ENCODE data around the gene MX2. TPM values are rescaled to one million over a fixed set of nuclear protein-coding genes. Genes with fewer than 3 reads are reported as not detected.

The MX2 gene
- total and polyA plus RNA-seq, 12 donors: 0.44 to 31.3 (median 4.8) TPM

DNA sequence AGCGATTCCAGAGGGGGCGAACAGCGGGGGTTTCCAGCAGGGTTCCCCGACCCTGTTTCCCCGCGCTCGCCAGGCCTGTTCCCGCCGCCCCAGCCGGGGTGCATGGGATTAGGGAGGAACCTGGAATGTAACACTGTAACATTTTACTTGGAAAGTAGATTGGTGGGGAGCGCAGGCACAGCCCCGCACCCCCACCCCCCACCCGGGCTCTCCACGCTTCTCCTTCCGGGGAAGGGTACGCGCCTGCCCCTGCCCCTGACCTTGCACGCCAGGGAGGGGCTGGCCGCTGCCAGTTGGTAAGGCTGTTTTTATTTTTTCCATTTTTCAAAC, 44.8 kb upstream of the MX2 start:
- Histone ChIP-seq H3K36me3 (replicated peaks in 1 of 2) (no peaks in the 10 kb centered on the region), H3K9me3 (replicated peaks in 1 of 3) (no peaks in the 10 kb centered on the region), H3K4me3 (no peak overlapping the region), H3K4me1 (replicated peaks in 1 of 2) (no peaks in the 10 kb centered on the region), H3K27me3 (peaks cover 17% of the 10 kb centered on the region), H3K27ac (no peak overlapping the region)
- DNase-seq: no peak
- no peak for TF ChIP-seq POLR2A (IDR thresholded peaks at IDR 0.05)
- TF ChIP-seq, protein P1, sequence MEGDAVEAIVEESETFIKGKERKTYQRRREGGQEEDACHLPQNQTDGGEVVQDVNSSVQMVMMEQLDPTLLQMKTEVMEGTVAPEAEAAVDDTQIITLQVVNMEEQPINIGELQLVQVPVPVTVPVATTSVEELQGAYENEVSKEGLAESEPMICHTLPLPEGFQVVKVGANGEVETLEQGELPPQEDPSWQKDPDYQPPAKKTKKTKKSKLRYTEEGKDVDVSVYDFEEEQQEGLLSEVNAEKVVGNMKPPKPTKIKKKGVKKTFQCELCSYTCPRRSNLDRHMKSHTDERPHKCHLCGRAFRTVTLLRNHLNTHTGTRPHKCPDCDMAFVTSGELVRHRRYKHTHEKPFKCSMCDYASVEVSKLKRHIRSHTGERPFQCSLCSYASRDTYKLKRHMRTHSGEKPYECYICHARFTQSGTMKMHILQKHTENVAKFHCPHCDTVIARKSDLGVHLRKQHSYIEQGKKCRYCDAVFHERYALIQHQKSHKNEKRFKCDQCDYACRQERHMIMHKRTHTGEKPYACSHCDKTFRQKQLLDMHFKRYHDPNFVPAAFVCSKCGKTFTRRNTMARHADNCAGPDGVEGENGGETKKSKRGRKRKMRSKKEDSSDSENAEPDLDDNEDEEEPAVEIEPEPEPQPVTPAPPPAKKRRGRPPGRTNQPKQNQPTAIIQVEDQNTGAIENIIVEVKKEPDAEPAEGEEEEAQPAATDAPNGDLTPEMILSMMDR (IDR thresholded peaks at IDR 0.05): no peak
- intact Hi-C loops (cut with DNase I): no loop called here
- WGBS, 4 donors: 6 to 11% (median 11%) methylated on average over 15 to 19 of the region's 19 CpGs

DNA sequence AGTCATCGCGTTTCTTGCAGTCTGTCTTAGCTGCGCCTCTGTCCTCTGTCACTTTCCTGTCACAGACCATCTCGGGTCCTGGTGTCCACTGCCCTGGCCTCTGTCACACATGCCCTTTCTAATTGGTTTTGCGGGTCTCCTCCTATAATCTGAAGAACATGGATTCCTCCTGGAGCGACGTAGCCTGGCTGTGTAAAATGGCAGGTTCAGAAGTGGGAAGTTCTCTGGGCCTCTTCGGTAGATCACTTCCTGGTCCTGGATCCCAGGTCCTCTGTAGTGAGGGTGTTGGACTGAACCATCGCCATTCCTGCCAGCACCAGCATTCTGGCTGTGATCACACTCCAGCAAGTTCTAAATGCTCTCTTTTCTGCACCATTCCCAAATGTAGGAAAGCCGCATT, 44.4 kb upstream of the MX2 start:
- intact Hi-C loops (cut with DNase I): no loop called here
- WGBS, 4 donors: 74 to 79% (median 77%) methylated on average over 10 of the region's 10 CpGs
- Histone ChIP-seq H3K4me1 (replicated peaks in 1 of 2) (no peaks in the 10 kb centered on the region), H3K4me3 (no peak overlapping the region), H3K27ac (no peak overlapping the region), H3K9me3 (replicated peaks in 1 of 3) (no peaks in the 10 kb centered on the region), H3K27me3 (peaks cover 17% of the 10 kb centered on the region), H3K36me3 (replicated peaks in 1 of 2) (no peaks in the 10 kb centered on the region)
- TF ChIP-seq POLR2A (IDR thresholded peaks at IDR 0.05): no peak
- TF ChIP-seq, protein P1 (IDR thresholded peaks at IDR 0.05): no peak
- DNase-seq: no peak

DNA sequence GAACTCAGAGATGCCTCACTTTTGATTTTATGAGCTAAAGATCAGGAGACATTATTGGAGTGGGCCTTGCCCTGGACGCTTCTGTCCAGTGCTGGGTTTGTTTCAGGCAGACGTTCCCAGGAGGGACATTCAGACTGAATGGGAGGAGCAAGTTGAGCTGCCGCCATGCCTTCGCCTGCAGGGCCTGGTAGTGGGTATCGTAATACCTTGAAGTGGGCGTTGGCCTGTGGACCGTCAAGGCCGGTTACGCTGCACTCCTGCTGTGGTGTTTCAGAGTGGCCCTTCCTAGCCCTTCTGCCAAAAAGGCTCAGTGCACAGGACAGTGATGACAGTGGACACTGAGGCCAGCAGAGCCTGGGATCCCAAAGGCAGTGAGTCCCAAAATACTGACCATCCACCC, 43.6 kb upstream of the MX2 start:
- H3K36me3 ChIP-seq (replicated peaks in 1 of 2): no peaks in the 10 kb centered on the region
- TF ChIP-seq, protein P1 (IDR thresholded peaks at IDR 0.05): no peak
- no peak for TF ChIP-seq POLR2A (IDR thresholded peaks at IDR 0.05)
- DNase-seq: no peak
- no peaks in the 10 kb centered on the region for H3K9me3 ChIP-seq (replicated peaks in 1 of 3)
- H3K27ac ChIP-seq: no peak overlapping the region
- H3K4me1 ChIP-seq (replicated peaks in 1 of 2): no peaks in the 10 kb centered on the region
- H3K27me3 ChIP-seq: peaks cover 17% of the 10 kb centered on the region
- intact Hi-C loops (cut with DNase I): no loop called here
- 81 to 94% (median 86%) methylated on average over 1 to 9 of the region's 9 CpGs for WGBS, 4 donors
- no peak overlapping the region for H3K4me3 ChIP-seq

DNA sequence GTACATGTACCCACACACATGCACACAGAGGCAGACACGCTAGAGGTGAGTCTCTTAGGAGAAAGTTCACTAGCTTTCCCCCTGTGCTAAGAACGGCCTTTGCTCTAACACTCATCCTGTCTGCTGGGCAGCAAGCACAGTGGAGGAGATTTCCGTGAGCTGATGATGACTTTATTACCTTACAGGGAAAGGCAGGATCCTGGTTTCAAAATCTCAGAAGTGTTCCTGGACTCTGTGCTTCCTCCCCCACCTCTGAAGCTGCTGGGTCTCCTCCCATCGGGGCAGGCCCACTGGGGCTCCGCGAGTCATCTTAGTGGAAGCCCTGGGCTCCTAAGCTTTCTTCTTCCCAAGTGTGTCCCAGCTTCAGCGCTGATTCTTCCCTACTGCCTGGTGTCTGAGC, 42.6 kb upstream of the MX2 start:
- Histone ChIP-seq H3K4me3 (no peak overlapping the region), H3K27ac (no peak overlapping the region), H3K27me3 (peaks cover 17% of the 10 kb centered on the region), H3K4me1 (replicated peaks in 1 of 2) (no peaks in the 10 kb centered on the region), H3K36me3 (replicated peaks in 1 of 2) (no peaks in the 10 kb centered on the region), H3K9me3 (replicated peaks in 1 of 3) (no peaks in the 10 kb centered on the region)
- intact Hi-C loops (cut with DNase I): no loop called here
- TF ChIP-seq, protein P1 (IDR thresholded peaks at IDR 0.05): no peak
- no peak for TF ChIP-seq POLR2A (IDR thresholded peaks at IDR 0.05)
- no peak for DNase-seq
- WGBS, 4 donors: 74 to 85% (median 80%) methylated on average over 6 to 7 of the region's 7 CpGs

Measured in adrenal gland (tissue), 12 donors.